HG03442 (cell line): ENCODE data around the gene PCDHGA1.

ENCODE experiments used
- ATAC-seq: cut with Tn5 transposase; IDR thresholded peaks from one replicate; pipeline ENCODE4 v1.9.1; 2021; ENCODE audit warnings: mild to moderate bottlenecking, moderate library complexity; ENCODE audit not compliant: unreplicated experiment

PCDHGA1 gene

DNA sequence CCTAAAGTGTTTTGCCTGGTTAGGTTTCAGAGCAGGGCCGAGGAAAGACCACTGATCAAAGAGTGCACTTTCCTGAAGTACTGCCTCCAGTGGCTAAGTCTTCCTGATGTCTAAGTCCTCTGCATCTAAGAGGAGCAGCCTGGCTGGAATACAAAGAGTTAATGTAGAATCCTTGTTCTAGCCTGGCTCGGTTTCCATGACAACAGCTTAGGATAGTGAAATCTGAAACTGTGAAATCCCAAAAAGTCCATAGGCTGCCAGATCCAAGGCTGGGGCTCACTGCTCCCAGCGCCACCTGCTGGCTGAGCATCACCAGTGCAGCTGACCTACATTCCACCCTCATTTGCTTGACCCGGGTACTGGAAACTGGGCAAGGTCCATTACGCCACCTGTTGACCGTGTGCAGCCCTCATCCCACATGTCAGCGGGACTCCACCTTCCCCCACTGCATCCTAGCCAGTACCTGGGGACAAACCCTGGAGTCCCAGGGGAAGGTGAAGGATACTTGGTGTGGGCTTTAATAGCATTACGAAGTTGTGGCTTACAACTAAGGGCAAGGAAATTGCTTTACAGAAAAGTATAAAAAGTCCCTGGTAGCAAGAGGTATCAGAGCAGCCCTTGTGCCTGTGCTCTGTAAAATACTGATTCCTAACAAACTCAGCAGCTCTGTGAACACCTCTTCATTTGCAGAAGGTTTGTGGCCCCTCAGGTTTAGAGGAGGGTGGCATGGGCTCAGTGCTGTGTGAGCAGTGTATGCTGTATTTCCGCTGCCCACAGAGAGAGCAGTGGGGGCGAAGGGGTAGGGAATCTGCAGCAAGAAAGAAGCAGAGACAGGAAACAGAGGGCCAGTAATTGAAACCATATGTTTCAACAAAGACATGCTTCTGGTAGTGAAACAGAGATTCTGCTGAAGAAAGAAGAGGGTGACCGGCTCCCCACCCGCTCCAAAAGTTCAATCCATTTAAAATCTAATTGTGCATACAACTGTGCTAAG lies 194.6 kb downstream of the PCDHGA1 start:
- ATAC-seq: peak; percentile 73

GRCh38 chr5:141525653-141526052 lies 195.3 kb downstream of the PCDHGA1 start:
- ATAC-seq: no peak

- no peak for ATAC-seq
Observed at GRCh38 chr5:141527426-141527825, 197.1 kb downstream of the PCDHGA1 start.

DNA sequence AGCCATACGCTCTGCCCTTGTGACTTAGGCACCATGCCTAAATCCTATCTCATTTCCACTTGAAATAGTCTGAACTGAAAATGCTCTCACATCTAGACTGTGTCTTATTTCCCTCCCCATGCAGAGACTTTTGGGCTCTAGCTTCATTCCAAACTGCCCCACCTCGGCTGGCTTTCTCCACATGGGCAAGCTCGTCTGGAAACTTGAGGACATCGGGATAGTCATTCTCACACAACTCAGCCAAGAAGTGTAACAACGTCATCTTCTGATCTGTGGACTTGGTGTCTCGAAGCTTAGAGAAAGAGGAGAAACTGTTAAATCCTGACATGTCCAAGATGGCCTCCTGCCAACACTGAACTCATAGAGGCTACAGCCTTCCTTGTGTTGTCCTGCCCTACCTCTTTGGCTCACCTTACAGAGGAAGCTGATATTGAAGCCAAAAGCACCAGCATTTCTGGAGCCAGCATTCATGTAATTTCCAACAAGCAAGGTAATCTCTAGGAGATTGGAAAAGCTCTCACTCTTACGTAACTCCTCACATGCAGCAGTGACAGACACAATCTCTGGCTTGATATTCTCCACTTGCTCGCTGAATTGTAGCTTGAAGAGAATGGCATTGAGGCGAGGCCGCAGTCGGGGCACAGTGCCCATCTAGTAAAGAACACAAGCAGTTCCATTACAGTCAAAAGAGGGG lies 198.1 kb downstream of the PCDHGA1 start:
- no peak for ATAC-seq

DNA sequence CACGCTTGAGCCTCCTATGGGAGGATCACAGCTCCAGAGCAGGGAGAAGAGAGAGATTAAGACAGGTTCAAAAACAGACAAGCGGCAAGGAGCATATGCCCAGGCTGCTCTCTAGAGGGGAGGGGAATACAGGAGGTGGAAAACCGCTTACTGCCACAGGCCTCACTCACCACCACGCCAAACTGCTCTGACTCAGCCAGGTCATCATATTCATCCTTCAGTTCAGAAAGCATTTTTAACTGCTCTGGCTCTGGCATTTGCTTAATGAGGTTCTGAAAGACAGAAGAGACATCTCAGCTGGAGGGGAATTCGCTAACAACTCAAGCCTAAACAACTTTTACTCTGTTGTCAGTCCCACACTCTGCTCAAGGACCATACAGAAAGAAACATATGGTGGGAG lies 198.7 kb downstream of the PCDHGA1 start:
- peak; percentile 38 for ATAC-seq

- peak; percentile 40 for ATAC-seq
Observed at GRCh38 chr5:141529873-141530272, 199.6 kb downstream of the PCDHGA1 start.

DNA sequence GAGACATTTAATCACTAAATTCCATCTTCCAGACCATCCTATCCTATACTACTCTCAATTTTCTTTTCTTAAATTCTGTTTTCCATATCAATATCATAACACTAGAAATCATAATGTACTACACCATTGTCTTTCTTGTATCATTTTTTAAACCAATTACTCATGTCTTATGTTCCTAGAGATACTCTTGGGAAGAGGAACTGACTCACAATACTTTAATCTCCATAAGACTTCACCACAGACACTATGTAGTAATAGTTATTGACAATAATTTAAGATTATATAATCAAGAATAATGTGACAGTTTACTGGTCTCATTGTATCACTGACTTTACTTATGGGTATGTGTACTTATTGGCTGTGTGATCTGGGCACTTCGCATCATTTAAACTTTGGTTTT lies 202.4 kb downstream of the PCDHGA1 start:
- ATAC-seq: no peak

DNA sequence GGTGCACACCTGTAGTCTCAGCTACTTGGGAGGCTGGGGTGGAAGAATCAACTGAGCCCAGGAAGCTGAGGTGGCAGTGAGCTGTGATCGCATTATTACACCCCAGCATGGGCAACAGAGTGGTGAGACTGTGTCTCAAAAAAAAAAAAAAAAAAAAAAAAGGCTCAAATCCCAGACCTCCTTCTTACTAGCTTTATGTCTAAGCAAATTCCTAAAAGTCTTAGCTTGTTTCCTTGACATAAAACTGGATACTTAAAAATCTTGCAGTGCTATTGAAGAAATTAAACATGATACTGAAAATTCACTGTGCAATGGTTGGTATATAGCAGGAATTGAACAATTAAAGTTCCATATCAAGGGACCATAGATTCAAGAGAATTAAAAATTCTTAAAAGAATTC lies 203.6 kb downstream of the PCDHGA1 start:
- no peak for ATAC-seq

GRCh38 chr5:141534492-141535213 lies 204.3 kb downstream of the PCDHGA1 start:
- ATAC-seq: no peak

DNA sequence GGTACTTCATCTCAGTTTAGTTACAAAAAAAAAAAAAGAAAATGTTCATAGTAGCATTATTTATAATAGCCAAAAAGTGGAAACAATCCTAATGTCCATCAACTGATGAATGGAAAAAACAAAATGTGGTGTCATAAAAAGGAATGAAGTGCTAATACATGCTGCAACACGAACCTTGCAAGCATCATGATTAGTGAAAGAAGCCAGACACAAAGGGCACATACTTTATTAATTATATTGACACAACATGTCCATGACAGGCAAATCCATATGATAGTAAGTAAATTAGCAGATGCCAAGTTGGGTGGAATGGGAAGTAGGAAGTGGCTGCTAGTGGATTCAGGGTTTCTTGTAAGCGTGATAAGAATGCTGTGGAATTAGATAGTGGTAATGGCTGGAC lies 212.7 kb downstream of the PCDHGA1 start:
- ATAC-seq: no peak

DNA sequence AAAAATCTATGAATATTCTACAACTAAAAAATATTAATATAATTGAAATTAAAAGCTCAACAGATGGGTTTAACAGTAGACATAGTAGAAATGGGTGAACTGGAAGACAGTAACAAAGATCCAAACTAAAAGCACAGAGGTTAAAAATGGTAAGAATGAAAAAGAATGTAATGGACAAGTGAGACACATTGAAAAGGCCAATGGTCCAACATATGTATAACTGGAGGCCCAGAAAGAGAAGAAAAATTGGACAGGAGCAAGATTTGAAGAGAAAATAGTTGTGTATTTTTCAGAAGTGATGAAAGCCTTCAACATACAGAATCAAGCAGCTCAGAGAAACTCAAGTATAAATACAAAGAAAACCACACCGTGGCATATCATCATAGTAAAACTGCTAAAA lies 217.2 kb downstream of the PCDHGA1 start:
- ATAC-seq: no peak

DNA sequence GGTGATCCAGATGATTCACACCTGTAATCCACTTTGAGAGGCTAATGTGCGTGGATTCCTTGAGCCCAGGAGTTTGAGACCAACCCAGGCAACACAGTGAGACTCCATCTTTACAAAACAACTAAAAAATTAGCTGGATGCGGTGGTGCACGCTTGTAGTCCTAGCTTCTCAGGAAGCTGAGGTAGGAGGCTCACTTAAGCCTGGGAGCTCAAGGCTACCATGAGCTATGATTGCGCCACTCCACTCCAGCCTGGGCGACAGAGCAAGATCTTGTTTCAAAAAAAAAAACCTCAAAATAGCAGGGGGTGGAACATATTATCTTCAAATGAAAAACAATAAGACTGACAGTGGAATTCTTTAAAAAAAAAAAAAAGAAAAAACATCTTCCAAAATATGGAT lies 217.6 kb downstream of the PCDHGA1 start:
- ATAC-seq: no peak

GRCh38 chr5:141557681-141558136 lies 227.4 kb downstream of the PCDHGA1 start:
- ATAC-seq: peak; percentile 91

DNA sequence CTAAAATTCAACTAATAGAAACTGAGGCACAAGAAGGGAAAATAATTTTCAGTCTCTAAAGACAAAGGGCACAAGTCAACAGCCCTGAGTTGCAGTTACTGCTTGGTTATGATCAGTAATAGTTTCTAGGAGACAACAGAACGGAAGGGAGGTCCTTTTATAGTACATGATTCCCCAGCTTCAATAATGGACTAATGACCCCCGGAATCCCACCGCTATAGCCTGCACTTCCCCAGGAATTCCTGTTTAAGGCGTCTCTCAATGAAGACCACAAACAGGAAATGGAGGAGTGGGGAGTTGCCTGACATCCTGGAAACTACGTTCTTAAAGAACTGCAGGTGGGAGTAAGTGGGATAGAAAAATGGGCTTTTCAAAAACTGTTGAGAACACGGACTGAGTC lies 227.8 kb downstream of the PCDHGA1 start:
- peak; percentile 11 for ATAC-seq

DNA sequence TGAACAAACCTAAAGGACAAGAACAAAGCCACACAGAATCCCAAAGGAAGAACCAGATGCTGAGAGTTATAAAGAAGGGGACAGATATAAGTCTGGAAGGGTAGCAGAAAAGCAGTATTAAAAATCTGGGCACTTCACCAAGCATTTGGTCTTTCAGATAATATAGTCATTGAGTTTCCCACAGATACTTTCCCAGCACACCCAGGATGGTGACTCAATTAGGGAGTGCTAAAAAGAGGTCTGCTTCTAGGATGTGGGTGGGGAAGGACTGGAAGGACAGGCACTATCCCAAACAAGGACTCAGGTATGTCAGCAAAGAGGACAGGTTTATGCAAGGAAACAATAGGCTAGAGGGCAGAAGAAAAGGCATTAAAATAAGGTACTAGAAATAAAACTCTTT lies 229.1 kb downstream of the PCDHGA1 start:
- ATAC-seq: no peak

- no peak for ATAC-seq
Observed at GRCh38 chr5:141560151-141560550, 229.8 kb downstream of the PCDHGA1 start.

GRCh38 chr5:141560725-141561483 lies 230.6 kb downstream of the PCDHGA1 start:
- no peak for ATAC-seq
